Lower leg skin (tissue), 4 donors: ENCODE data around the gene DNAJC4. TPM values are rescaled to one million over a fixed set of nuclear protein-coding genes. Genes with fewer than 3 reads are reported as not detected.

Source experiments
- DNase-seq, 2 donors: peaks; one replicate each; pipeline ENCODE4 v3.0.0-alpha.2; 2019; ENCODE audit warnings: low spot score in 2 of 2
- H3K4me3 ChIP-seq: fragments of 200-600 bp; sonication (generic); 2 replicates; pipeline ENCODE4 v1.5.1; 2017; ENCODE audit warnings: mild to moderate bottlenecking, low read depth; ENCODE audit not compliant: poor library complexity, severe bottlenecking
- CTCF ChIP-seq, 3 donors: fragments of 450-650 bp; IDR thresholded peaks; one replicate each; pipeline ENCODE4 v1.5.1; 2016; ENCODE audit warnings: antibody characterized with exemption in 3 of 3, mild to moderate bottlenecking in 3 of 3, moderate library complexity in 2 of 3
- POLR2A ChIP-seq, 2 donors: fragments of 450-650 bp; IDR thresholded peaks; one replicate each; pipeline ENCODE4 v1.6.1; 2016 to 2017; ENCODE audit warnings: antibody characterized with exemption in 2 of 2, mild to moderate bottlenecking in 1 of 2, moderate library complexity in 1 of 2
- WGBS, 2 donors: methylation state at CpG; one replicate each; pipeline ENCODE4 v1.1.5; 2018; 5-methylcytosine and 5-hydroxymethylcytosine counted together
- intact Hi-C: fragments of 100-400 bp; cut with DNase I; formaldehyde crosslinking; loops from one replicate; pipeline ENCODE4 v1.15.0; 2023; ENCODE audit warnings: low total_unique reads
- total RNA-seq, 4 donors: library from RNA; depleted of rRNA; stranded (reverse); fragments of >200 nt; gene quantifications; one replicate each; pipeline ENCODE4 v1.1.0, GENCODE V29; 2016

DNAJC4 gene
- total RNA-seq, 4 donors from 2014 or later: 19.2 to 37.6 (median 30.8) TPM

GRCh38 chr11:64224151-64224890 lies 6.0 kb upstream of the DNAJC4 start:
- DNase-seq: peak in 1 of 2 donors; percentile 84
- no peak overlapping the region for H3K4me3 ChIP-seq
- WGBS, 2 donors: 80 to 84% methylated on average over 16 to 17 of the region's 17 CpGs
- intact Hi-C loops: no loop called here
- TF ChIP-seq CTCF (IDR thresholded peaks at IDR 0.05) (no peak), POLR2A (IDR thresholded peaks at IDR 0.05) (no peak)

GRCh38 chr11:64224891-64225607 lies 5.3 kb upstream of the DNAJC4 start:
- intact Hi-C loops: no loop called here
- peak in 1 of 2 donors; percentile 83 for DNase-seq
- peak overlapping the region; percentile 72 for H3K4me3 ChIP-seq
- TF ChIP-seq CTCF (IDR thresholded peaks at IDR 0.05) (no peak), POLR2A (IDR thresholded peaks at IDR 0.05) (no peak)
- 56 to 69% methylated on average over 16 to 21 of the region's 22 CpGs for WGBS, 2 donors

DNA sequence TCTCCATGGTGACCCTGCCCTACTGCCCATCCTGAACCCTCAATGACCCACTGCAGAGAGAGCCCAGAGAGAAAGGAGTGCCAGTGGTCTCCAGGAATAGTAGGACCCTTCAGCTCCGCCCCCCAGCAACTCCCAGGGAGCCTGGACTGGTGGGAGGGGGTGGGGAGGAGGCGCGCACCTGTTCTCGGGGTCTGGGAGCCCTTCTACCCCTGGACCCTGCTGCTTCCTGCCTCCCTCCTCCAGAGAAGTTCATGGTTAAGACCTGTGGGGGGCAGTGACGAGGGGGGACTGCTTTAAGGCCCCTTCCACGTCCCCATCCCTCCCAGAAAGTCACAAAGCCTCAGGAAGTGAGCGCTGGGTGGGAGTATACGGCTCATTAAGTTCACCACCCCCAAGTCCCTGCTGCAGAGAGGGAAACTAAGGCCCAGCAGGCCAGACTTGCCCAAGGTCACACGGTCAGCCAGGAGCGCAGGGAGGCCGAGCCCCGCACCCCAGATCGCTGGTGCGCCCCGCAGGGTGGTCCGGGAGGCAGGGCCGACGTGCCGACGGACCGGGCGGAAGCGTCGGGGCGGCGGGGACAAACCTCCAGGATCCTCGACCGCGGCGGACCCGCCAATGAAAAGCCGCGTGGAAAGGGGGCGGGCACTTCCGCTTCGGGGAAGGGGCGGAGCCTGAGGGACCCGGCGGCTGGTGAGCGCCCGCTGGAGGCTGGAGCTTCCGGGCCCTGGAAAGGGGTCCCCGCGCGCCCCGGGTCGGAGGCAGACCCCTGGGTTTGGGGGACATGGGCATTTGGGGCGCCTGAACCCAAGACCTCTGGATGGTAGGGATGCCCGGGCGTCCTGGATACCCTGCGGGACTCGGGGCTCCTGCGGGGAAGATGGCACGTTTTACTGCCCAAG lies 4.5 kb upstream of the DNAJC4 start, which contains the start of the genes NUDT22 and TRPT1:
Gene NUDT22, plus strand, starts transcription at position 667 of the 899 bp plus-strand sequence. CDS start 379 bp downstream, outside the sequence.
Gene TRPT1, minus strand, starts transcription at position 579 of the 899 bp plus-strand sequence. Its CDS starts 326 bp downstream, at position 253.
- H3K4me3 ChIP-seq: peak within 1 kb of the TSS; percentile 72
- WGBS, 2 donors: 0 to 1% methylated on average over 23 to 34 of the region's 54 CpGs
- intact Hi-C loops: no loop called here
- peak; percentile 89 to 99 for DNase-seq
- peak in 1 of 2 donors; percentile 57 for TF ChIP-seq POLR2A (IDR thresholded peaks at IDR 0.05)
- no peak for TF ChIP-seq CTCF (IDR thresholded peaks at IDR 0.05)

DNA sequence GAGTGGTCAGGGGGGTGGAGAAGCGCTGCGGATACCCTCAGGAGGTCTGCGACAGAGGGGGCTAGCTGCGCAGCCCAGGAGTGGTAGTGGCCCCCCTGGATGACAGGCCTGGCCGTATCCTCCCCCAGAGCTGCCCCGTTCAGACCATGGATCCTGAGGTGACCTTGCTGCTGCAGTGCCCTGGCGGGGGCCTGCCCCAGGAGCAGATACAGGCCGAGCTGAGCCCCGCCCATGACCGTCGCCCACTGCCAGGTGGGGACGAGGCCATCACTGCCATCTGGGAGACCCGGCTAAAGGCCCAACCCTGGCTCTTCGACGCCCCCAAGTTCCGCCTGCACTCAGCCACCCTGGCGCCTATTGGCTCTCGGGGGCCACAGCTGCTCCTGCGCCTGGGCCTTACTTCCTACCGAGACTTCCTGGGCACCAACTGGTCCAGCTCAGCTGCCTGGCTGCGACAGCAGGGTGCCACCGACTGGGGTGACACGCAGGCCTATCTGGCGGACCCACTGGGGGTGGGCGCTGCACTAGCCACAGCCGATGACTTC lies 3.8 kb upstream of the DNAJC4 start:
- WGBS, 2 donors: 0 to 1% methylated on average over 4 to 20 of the region's 26 CpGs
- TF ChIP-seq POLR2A (IDR thresholded peaks at IDR 0.05): no peak
- TF ChIP-seq CTCF (IDR thresholded peaks at IDR 0.05): no peak
- H3K4me3 ChIP-seq: peak overlapping the region; percentile 72
- DNase-seq: peak in 1 of 2 donors; percentile 91
- intact Hi-C loops: no loop called here

GRCh38 chr11:64227405-64227956 lies 2.9 kb upstream of the DNAJC4 start:
- no peak overlapping the region for H3K4me3 ChIP-seq
- intact Hi-C loops: no loop called here
- TF ChIP-seq CTCF (IDR thresholded peaks at IDR 0.05): no peak
- no peak for TF ChIP-seq POLR2A (IDR thresholded peaks at IDR 0.05)
- DNase-seq: peak in 1 of 2 donors; percentile 82
- 62 to 63% methylated on average over 3 of the region's 3 CpGs for WGBS, 2 donors
